SU-DHL-6 (cell line): Measurements from ENCODE around the gene CCDC32.

ENCODE experiments used
- H2AFZ ChIP-seq: fragments of 200-600 bp; sonication (generic); 2 replicates; pipeline ENCODE4 v1.6.1; 2014; ENCODE audit warnings: low read depth, mild to moderate bottlenecking, moderate library complexity, mixed read lengths, antibody characterized with exemption, low read length; ENCODE audit not compliant: severe bottlenecking
- H3F3A ChIP-seq: fragments of 200-600 bp; shearing (Covaris generic); 2 replicates; pipeline ENCODE4 v1.6.0; 2016; ENCODE audit warnings: antibody characterized with exemption, mild to moderate bottlenecking; ENCODE audit not compliant: insufficient read depth
- H3K27ac ChIP-seq: fragments of 200-600 bp; sonication (generic); 2 replicates; pipeline ENCODE4 v1.5.1; 2016; ENCODE audit warnings: low read depth, mild to moderate bottlenecking, low read length, moderate library complexity, mixed read lengths
- H3K27me3 ChIP-seq: fragments of 200-600 bp; sonication (generic), shearing (Covaris generic); 2 replicates; pipeline ENCODE4 v1.6.0; 2014; ENCODE audit warnings: mild to moderate bottlenecking, low read length
- H3K36me3 ChIP-seq: fragments of 200-600 bp; sonication (generic); 2 replicates; pipeline ENCODE4 v1.6.1; 2014; ENCODE audit warnings: mild to moderate bottlenecking, low read length, mixed read lengths
- H3K4me2 ChIP-seq: fragments of 300-600, 200-600 bp; shearing (Covaris generic), sonication (generic); 2 replicates; pipeline ENCODE4 v1.6.0; 2014; ENCODE audit warnings: low read length, low read depth, mild to moderate bottlenecking; ENCODE audit not compliant: poor library complexity, severe bottlenecking
- H3K4me3 ChIP-seq: fragments of 200-600 bp; sonication (generic); 2 replicates; pipeline ENCODE4 v1.5.1; 2014; ENCODE audit warnings: antibody characterized with exemption, low read length, mild to moderate bottlenecking, mixed read lengths; ENCODE audit not compliant: insufficient read depth, poor library complexity, severe bottlenecking
- H3K79me2 ChIP-seq: fragments of 200-600 bp; sonication (generic); 2 replicates; pipeline ENCODE4 v1.6.1; 2014; ENCODE audit warnings: mild to moderate bottlenecking, low read length, moderate library complexity; ENCODE audit not compliant: insufficient read depth
- H3K9ac ChIP-seq: fragments of 200-600 bp; sonication (generic); 2 replicates; pipeline ENCODE4 v1.7.0; 2014; ENCODE audit warnings: mild to moderate bottlenecking, low read length
- H3K9me2 ChIP-seq: fragments of 200-600 bp; sonication (generic); replicated peaks from 2 replicates; pipeline ENCODE4 v1.6.1; 2014; ENCODE audit warnings: low read length; ENCODE audit not compliant: insufficient read depth
- H3K9me3 ChIP-seq: fragments of 200-600 bp; sonication (generic); 2 replicates; pipeline ENCODE4 v1.6.1; 2014; ENCODE audit warnings: low read length, mixed read lengths; ENCODE audit not compliant: insufficient read depth
- H4K20me1 ChIP-seq: fragments of 200-600 bp; sonication (generic); 2 replicates; pipeline ENCODE4 v1.6.1; 2014; ENCODE audit warnings: low read depth, mild to moderate bottlenecking, antibody characterized with exemption, low read length, moderate library complexity, mixed read lengths
- CTCF ChIP-seq: fragments of 200-600 bp; sonication (generic); IDR thresholded peaks from one replicate; pipeline ENCODE4 v1.5.1; 2017; ENCODE audit warnings: antibody characterized with exemption, mild to moderate bottlenecking, low read length, moderate library complexity; ENCODE audit not compliant: insufficient read depth, poor library complexity, severe bottlenecking
- EZH2phosphoT487 ChIP-seq: fragments of 200-600 bp; sonication (generic), shearing (Covaris generic); conservative IDR thresholded peaks from 2 replicates; pipeline ENCODE4 v1.6.1; 2018; ENCODE audit warnings: mild to moderate bottlenecking, antibody characterized with exemption, low read length, moderate library complexity, mixed read lengths

The CCDC32 gene

GRCh38 chr15:40543082-40543481 lies 21.8 kb downstream of the CCDC32 start:
- no peaks in the 10 kb centered on the region for H3K79me2 ChIP-seq
- H3K36me3 ChIP-seq = no peaks in the 10 kb centered on the region
- H3K27me3 ChIP-seq = no peaks in the 10 kb centered on the region
- H3K9me3 ChIP-seq = no peaks in the 10 kb centered on the region
- no peak overlapping the region for H3K4me3 ChIP-seq
- H3K9ac ChIP-seq = no peak overlapping the region
- H3K27ac ChIP-seq = no peak overlapping the region
- no peaks in the 10 kb centered on the region for H3K9me2 ChIP-seq
- H4K20me1 ChIP-seq = no peaks in the 10 kb centered on the region
- no peak for TF ChIP-seq EZH2phosphoT487
- TF ChIP-seq CTCF = no peak
- no peak overlapping the region for H2AFZ ChIP-seq
- H3K4me2 ChIP-seq = no peak overlapping the region
- no peaks in the 10 kb centered on the region for H3F3A ChIP-seq

DNA sequence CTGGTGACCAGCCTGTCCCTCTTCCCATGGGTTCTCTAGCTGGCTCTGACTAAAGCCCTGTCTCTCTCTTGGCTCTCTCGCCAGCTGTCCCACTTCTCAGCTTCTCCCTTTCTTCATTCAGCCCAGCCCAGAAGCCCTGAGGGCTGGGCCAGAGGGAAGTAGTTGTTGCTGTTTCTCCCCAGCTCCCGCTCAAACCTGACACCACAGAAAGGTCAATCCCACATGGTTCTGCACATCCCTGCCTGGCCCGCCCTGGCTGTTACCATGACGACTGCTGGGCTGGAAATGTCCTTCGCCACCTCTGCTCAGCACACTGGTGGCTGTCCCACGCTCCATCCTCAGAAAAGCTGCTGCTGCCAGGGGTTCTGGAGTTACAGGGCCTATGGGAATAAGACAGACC lies 25.9 kb downstream of the CCDC32 start:
- H3F3A ChIP-seq = no peaks in the 10 kb centered on the region
- no peak overlapping the region for H2AFZ ChIP-seq
- H3K79me2 ChIP-seq = no peaks in the 10 kb centered on the region
- H3K9me3 ChIP-seq = no peaks in the 10 kb centered on the region
- H3K4me2 ChIP-seq = no peak overlapping the region
- no peaks in the 10 kb centered on the region for H3K9me2 ChIP-seq
- no peaks in the 10 kb centered on the region for H4K20me1 ChIP-seq
- no peak overlapping the region for H3K9ac ChIP-seq
- no peaks in the 10 kb centered on the region for H3K27me3 ChIP-seq
- no peak overlapping the region for H3K4me3 ChIP-seq
- TF ChIP-seq CTCF = no peak
- TF ChIP-seq EZH2phosphoT487 = no peak
- no peaks in the 10 kb centered on the region for H3K36me3 ChIP-seq
- no peak overlapping the region for H3K27ac ChIP-seq

GRCh38 chr15:40536501-40536900 lies 28.3 kb downstream of the CCDC32 start:
- Histone ChIP-seq H3K4me2 (no peak overlapping the region), H3K9me2 (no peaks in the 10 kb centered on the region), H3K9ac (no peak overlapping the region), H3K9me3 (no peaks in the 10 kb centered on the region), H3K27ac (no peak overlapping the region), H3K4me3 (no peak overlapping the region), H2AFZ (no peak overlapping the region), H3K79me2 (no peaks in the 10 kb centered on the region), H3K27me3 (no peaks in the 10 kb centered on the region), H3K36me3 (no peaks in the 10 kb centered on the region), H4K20me1 (no peaks in the 10 kb centered on the region), H3F3A (no peaks in the 10 kb centered on the region)
- TF ChIP-seq EZH2phosphoT487 (no peak), CTCF (no peak)

DNA sequence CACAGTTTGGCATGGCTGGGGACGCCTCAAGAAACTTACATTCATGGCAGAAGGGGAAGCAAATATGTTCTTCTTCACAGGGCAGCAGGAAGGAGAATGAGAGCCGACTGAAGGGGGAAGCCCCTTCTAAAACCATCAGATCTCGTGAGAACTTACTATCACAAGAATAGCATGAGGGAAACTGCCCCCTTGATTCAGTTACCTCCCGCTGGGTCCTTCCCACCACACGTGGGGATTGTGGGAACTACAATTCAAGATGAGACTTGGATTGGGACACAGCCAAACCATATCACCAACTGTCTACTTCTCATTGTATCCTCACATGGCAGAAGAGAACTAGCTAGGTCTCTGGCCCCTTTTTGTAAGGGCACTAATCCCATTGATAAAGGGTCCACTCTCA lies 30.5 kb downstream of the CCDC32 start:
- H3K9me3 ChIP-seq = no peaks in the 10 kb centered on the region
- no peak overlapping the region for H2AFZ ChIP-seq
- no peaks in the 10 kb centered on the region for H3F3A ChIP-seq
- no peak for TF ChIP-seq CTCF
- TF ChIP-seq EZH2phosphoT487 = no peak
- H3K79me2 ChIP-seq = no peaks in the 10 kb centered on the region
- no peaks in the 10 kb centered on the region for H4K20me1 ChIP-seq
- H3K9ac ChIP-seq = no peak overlapping the region
- H3K4me2 ChIP-seq = no peak overlapping the region
- H3K27ac ChIP-seq = no peak overlapping the region
- H3K4me3 ChIP-seq = no peak overlapping the region
- H3K27me3 ChIP-seq = no peaks in the 10 kb centered on the region
- H3K9me2 ChIP-seq = no peaks in the 10 kb centered on the region
- no peaks in the 10 kb centered on the region for H3K36me3 ChIP-seq
